Transverse colon (tissue), 4 donors: ENCODE measurements around the gene SPIRE1.

Source experiments
- POLR2A ChIP-seq: fragments of 450-650 bp; IDR thresholded peaks from one replicate; pipeline ENCODE4 v1.6.1; 2016; ENCODE audit warnings: antibody characterized with exemption, mild to moderate bottlenecking, moderate library complexity
- POLR2AphosphoS5 ChIP-seq, 3 donors: sonication (generic); formaldehyde crosslinking; IDR thresholded peaks; one replicate each; pipeline ENCODE4 v1.6.1; 2016; ENCODE audit warnings: antibody characterized with exemption in 3 of 3
- TF ChIP-seq, protein P1 (sequence below), 5 experiments: fragments of 200-600 bp in 3 of 5; fragments of 450-650 bp in 2 of 5; sonication (generic) in 3 of 5; IDR thresholded peaks; 1 replicate in 2 of 5; 2 replicates in 3 of 5; pipeline ENCODE4 v1.5.1; 2016 to 2017; ENCODE audit warnings: antibody characterized with exemption in 5 of 5, inconsistent platforms in 3 of 5, mild to moderate bottlenecking in 2 of 5, moderate library complexity in 1 of 5

DNA sequence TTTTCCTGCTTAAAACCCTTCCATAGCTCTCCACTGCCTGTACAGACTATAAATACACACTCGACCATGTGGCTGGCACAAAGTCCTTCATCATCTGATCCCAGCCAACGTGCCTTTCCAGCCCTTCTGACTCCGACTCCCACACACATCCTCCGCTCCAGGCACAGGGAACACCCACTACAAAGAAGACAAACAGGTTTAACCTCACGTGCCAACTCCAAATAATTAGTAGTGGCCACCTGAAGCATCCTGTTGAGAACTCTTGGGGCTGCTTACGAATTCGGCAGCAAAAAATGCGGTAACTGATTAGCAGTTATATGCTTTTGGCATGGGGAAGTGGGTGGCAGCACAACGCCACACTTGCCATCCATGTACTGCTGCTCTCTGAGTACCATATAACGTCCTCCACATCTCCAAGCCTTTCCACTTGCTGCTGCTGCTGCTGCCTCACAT, 12.1 kb downstream of the SPIRE1 start:
- TF ChIP-seq, protein P1, sequence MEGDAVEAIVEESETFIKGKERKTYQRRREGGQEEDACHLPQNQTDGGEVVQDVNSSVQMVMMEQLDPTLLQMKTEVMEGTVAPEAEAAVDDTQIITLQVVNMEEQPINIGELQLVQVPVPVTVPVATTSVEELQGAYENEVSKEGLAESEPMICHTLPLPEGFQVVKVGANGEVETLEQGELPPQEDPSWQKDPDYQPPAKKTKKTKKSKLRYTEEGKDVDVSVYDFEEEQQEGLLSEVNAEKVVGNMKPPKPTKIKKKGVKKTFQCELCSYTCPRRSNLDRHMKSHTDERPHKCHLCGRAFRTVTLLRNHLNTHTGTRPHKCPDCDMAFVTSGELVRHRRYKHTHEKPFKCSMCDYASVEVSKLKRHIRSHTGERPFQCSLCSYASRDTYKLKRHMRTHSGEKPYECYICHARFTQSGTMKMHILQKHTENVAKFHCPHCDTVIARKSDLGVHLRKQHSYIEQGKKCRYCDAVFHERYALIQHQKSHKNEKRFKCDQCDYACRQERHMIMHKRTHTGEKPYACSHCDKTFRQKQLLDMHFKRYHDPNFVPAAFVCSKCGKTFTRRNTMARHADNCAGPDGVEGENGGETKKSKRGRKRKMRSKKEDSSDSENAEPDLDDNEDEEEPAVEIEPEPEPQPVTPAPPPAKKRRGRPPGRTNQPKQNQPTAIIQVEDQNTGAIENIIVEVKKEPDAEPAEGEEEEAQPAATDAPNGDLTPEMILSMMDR (IDR thresholded peaks at IDR 0.05) = no peak
- no peak for TF ChIP-seq POLR2AphosphoS5 (IDR thresholded peaks at IDR 0.05)
- TF ChIP-seq POLR2A = no peak
